Measurements from ENCODE around the gene IQCE. TPM values are rescaled to one million over a fixed set of nuclear protein-coding genes. Genes with fewer than 3 reads are reported as not detected.

Gene IQCE
- total RNA-seq, 4 donors from 2014 or later = 9.7 to 23.5 (median 15.6) TPM

GRCh38 chr7:2658941-2659340, 100.2 kb downstream of the IQCE start:
- no peaks in the 10 kb centered on the region for H3K27me3 ChIP-seq
- no peak for ATAC-seq
- no peaks in the 10 kb centered on the region for H3K9me3 ChIP-seq
- H3K27ac ChIP-seq = no peak overlapping the region
- TF ChIP-seq POLR2AphosphoS5 (IDR thresholded peaks at IDR 0.05) (no peak), EP300 (IDR thresholded peaks at IDR 0.05) (no peak), CTCF (IDR thresholded peaks at IDR 0.05) (no peak)
- H3K4me3 ChIP-seq = no peak overlapping the region
- WGBS, 2 donors (ENCODE audit: low coverage in 1 of 2) = 92 to 100% methylated on average over 1 to 2 of the region's 15 CpGs
- peaks cover 0 to 15% (median 14%) of the 10 kb centered on the region in 3 donors for H3K4me1 ChIP-seq
- peaks cover 0 to 85% of the 10 kb centered on the region in 2 donors for H3K36me3 ChIP-seq

- Histone ChIP-seq H3K27ac (no peak overlapping the region), H3K27me3 (no peaks in the 10 kb centered on the region), H3K4me3 (no peak overlapping the region), H3K4me1 (peaks cover 0 to 16% (median 15%) of the 10 kb centered on the region in 3 donors), H3K9me3 (no peaks in the 10 kb centered on the region), H3K36me3 (peaks cover 0 to 78% of the 10 kb centered on the region in 2 donors)
- 87% methylated on average over 12 of the region's 36 CpGs; no CpG with 5 or more reads in 1 of the 2 donors for WGBS, 2 donors (ENCODE audit: low coverage in 1 of 2)
- TF ChIP-seq EP300 (IDR thresholded peaks at IDR 0.05) (no peak), CTCF (IDR thresholded peaks at IDR 0.05) (no peak), POLR2A (IDR thresholded peaks at IDR 0.05) (no peak), POLR2AphosphoS5 (IDR thresholded peaks at IDR 0.05) (no peak)
- ATAC-seq = no peak
Measured at GRCh38 chr7:2659556-2660358, 101.0 kb downstream of the IQCE start.

- Histone ChIP-seq H3K4me3 (no peak overlapping the region), H3K36me3 (peaks cover 0 to 71% of the 10 kb centered on the region in 2 donors), H3K9me3 (no peaks in the 10 kb centered on the region), H3K27me3 (no peaks in the 10 kb centered on the region), H3K27ac (no peak overlapping the region), H3K4me1 (peaks cover 0 to 19% (median 15%) of the 10 kb centered on the region in 3 donors)
- TF ChIP-seq POLR2AphosphoS5 (IDR thresholded peaks at IDR 0.05) = no peak
- no peak for TF ChIP-seq EP300 (IDR thresholded peaks at IDR 0.05)
- no peak for TF ChIP-seq POLR2A (IDR thresholded peaks at IDR 0.05)
- TF ChIP-seq CTCF (IDR thresholded peaks at IDR 0.05) = no peak
- ATAC-seq = no peak
- WGBS, 2 donors (ENCODE audit: low coverage in 1 of 2) = 68% methylated on average over 5 of the region's 36 CpGs; no CpG with 5 or more reads in 1 of the 2 donors
Measured at GRCh38 chr7:2660359-2661095, 101.7 kb downstream of the IQCE start.

GRCh38 chr7:2661096-2661449, 102.3 kb downstream of the IQCE start:
- TF ChIP-seq POLR2AphosphoS5 (IDR thresholded peaks at IDR 0.05) (no peak), CTCF (IDR thresholded peaks at IDR 0.05) (no peak), EP300 (IDR thresholded peaks at IDR 0.05) (no peak), POLR2A (IDR thresholded peaks at IDR 0.05) (no peak)
- H3K9me3 ChIP-seq = no peaks in the 10 kb centered on the region
- no peak for ATAC-seq
- H3K27me3 ChIP-seq = no peaks in the 10 kb centered on the region
- no peak overlapping the region for H3K27ac ChIP-seq
- peaks cover 0 to 22% (median 15%) of the 10 kb centered on the region in 3 donors for H3K4me1 ChIP-seq
- no peak overlapping the region for H3K4me3 ChIP-seq
- peaks cover 0 to 65% of the 10 kb centered on the region in 2 donors for H3K36me3 ChIP-seq
- no CpG with 5 or more reads among the region's 10 CpGs for WGBS, 2 donors (ENCODE audit: low coverage in 1 of 2)

Data from gastroesophageal sphincter (tissue), 4 donors.